ENCODE data around the gene PHTF1.

DNA sequence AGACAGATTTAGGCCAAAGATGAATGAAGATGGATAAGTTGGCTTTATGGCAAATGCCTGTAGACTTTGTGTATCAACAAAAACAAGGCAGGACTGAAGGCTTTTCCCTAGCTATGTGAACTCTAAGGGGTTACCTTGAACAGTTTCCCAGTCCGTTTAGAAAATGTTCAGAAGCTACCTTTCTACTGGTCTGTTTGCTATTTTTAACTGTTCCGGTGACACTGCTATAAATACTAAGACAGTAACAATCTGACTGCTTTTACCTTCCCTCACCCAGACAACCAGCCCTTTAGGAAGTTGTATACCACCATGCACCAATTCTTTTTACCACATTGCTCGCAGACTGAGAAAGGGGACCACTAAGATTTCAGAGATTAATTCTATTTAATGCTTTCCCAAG, 102.2 kb downstream of the PHTF1 start:
- no peak for TF ChIP-seq CTCF (IDR thresholded peaks at IDR 0.05; ENCODE audit: low read length)
- no peak for TF ChIP-seq EZH2 (IDR thresholded peaks at IDR 0.05; ENCODE audit: borderline replicate concordance, low read length)

Data from OCI-LY1 (cell line).